Chondrocyte (in vitro differentiated cells): Measurements from ENCODE around the gene IL7R. TPM values are rescaled to one million over a fixed set of nuclear protein-coding genes. Genes with fewer than 3 reads are reported as not detected.

Source experiments
- DNase-seq: peaks from one replicate; pipeline ENCODE4 v3.0.0; 2021; ENCODE audit warnings: mixed read lengths, low spot score
- H3K27ac Mint-ChIP-seq: one replicate; pipeline ENCODE4 v1.8.0; 2021; ENCODE audit warnings: mild to moderate bottlenecking, moderate library complexity, mixed read lengths; ENCODE audit not compliant: unreplicated experiment
- H3K27me3 Mint-ChIP-seq: 2 replicates; pipeline ENCODE4 v1.8.0; 2021; ENCODE audit warnings: low read depth, mixed read lengths
- H3K36me3 Mint-ChIP-seq: 2 replicates; pipeline ENCODE4 v1.8.0; 2021; ENCODE audit warnings: low read depth, mixed read lengths
- H3K4me1 Mint-ChIP-seq: 2 replicates; pipeline ENCODE4 v1.8.0; 2021; ENCODE audit warnings: low read depth, mild to moderate bottlenecking, mixed read lengths
- H3K4me3 Mint-ChIP-seq: one replicate; pipeline ENCODE4 v1.8.0; 2021; ENCODE audit warnings: mild to moderate bottlenecking, moderate library complexity, mixed read lengths; ENCODE audit not compliant: unreplicated experiment
- H3K9me3 Mint-ChIP-seq: 2 replicates; pipeline ENCODE4 v1.8.0; 2021; ENCODE audit warnings: low read depth, mixed read lengths
- total RNA-seq: library from RNA; stranded (reverse); gene quantifications from 3 replicates; pipeline ENCODE4 v1.2.1, GENCODE V29; 2021
- TF ChIP-seq, protein P1 (sequence below): fragments of 200-600 bp; sonication (generic); IDR thresholded peaks from 2 replicates; pipeline ENCODE4 v1.5.0; 2021; ENCODE audit warnings: antibody characterized with exemption, mild to moderate bottlenecking, moderate library complexity

Gene IL7R
- total RNA-seq, 1 donor from 2014 or later, result 0.50 TPM

DNA sequence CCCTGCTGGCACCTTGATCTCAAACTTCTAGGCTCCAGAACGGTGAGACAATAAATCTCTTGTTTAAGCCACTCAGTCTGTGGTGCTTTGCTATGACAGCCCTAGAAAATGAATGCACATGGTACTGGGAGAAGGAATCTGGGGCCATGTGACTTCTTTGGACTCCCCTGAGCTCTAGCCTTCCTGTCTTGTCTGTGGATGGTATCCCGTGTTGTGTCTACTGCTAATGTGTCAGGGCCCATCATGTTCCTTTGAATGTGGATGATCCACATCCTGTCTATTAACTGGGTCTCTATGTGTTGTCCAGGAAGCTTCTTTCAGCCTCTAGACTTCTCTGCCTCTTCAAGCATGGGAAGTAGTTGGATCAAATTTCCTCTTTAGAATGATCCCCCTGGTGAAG, 25.1 kb downstream of the IL7R start:
- Mint-ChIP-seq H3K27ac (no peak overlapping the region), H3K27me3 (no peaks in the 10 kb centered on the region), H3K36me3 (no peaks in the 10 kb centered on the region), H3K4me1 (peaks cover 19% of the 10 kb centered on the region), H3K9me3 (no peaks in the 10 kb centered on the region), H3K4me3 (no peak overlapping the region)
- TF ChIP-seq, protein P1, sequence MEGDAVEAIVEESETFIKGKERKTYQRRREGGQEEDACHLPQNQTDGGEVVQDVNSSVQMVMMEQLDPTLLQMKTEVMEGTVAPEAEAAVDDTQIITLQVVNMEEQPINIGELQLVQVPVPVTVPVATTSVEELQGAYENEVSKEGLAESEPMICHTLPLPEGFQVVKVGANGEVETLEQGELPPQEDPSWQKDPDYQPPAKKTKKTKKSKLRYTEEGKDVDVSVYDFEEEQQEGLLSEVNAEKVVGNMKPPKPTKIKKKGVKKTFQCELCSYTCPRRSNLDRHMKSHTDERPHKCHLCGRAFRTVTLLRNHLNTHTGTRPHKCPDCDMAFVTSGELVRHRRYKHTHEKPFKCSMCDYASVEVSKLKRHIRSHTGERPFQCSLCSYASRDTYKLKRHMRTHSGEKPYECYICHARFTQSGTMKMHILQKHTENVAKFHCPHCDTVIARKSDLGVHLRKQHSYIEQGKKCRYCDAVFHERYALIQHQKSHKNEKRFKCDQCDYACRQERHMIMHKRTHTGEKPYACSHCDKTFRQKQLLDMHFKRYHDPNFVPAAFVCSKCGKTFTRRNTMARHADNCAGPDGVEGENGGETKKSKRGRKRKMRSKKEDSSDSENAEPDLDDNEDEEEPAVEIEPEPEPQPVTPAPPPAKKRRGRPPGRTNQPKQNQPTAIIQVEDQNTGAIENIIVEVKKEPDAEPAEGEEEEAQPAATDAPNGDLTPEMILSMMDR, result no peak
- DNase-seq, result no peak

DNA sequence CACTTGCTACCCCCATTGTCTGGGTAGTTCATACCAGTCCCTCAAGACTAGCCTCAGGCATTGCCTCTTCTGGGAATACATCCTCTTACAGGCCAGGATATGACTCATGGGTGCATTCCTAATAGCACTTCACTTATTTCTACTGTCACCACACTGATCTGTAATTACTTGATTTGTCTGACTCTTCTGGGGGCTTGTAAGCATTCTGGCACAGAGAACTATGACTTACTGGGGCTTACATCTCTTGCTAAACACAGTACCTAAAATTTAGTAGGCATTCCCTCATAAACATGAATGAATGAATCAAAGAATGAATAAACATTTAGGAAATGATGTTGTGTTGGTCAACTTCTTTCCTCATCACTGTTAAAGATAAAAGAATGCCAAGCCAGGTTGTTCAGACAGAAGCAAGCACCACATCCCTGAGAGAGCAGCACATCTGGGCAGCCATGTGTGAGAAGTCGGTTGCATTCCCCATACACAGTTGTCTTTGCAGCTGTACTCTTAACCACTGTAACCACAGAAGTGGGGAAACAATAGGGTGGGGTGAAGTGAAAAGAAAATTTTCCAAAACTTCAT, 27.6 kb downstream of the IL7R start:
- H3K4me1 Mint-ChIP-seq, result peaks cover 15% of the 10 kb centered on the region
- no peaks in the 10 kb centered on the region for H3K9me3 Mint-ChIP-seq
- no peaks in the 10 kb centered on the region for H3K36me3 Mint-ChIP-seq
- DNase-seq, result no peak
- no peak overlapping the region for H3K4me3 Mint-ChIP-seq
- H3K27ac Mint-ChIP-seq, result peak overlapping the region; percentile 67
- H3K27me3 Mint-ChIP-seq, result no peaks in the 10 kb centered on the region
- TF ChIP-seq, protein P1, result no peak

DNA sequence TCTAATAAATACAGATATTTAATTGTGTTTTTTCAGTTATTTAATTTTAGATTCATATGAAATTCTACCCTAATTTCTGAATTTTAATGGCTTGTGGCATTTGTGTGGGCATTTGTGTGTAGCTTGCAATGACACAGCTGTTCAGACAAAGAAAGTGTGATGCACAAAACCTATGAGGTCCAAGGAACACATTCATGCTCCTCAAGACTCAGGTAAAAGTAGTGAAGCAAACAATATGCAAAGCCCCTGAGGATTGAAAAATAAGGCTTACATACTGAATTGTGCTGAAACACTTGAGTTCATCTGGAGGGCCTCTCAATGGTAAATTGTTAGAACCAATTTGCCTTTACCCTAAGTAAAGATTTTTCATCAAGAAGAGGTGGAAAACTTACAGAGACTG, 28.1 kb downstream of the IL7R start:
- H3K36me3 Mint-ChIP-seq, result no peaks in the 10 kb centered on the region
- no peak for DNase-seq
- H3K9me3 Mint-ChIP-seq, result no peaks in the 10 kb centered on the region
- no peaks in the 10 kb centered on the region for H3K27me3 Mint-ChIP-seq
- no peak overlapping the region for H3K27ac Mint-ChIP-seq
- TF ChIP-seq, protein P1, result no peak
- no peak overlapping the region for H3K4me3 Mint-ChIP-seq
- H3K4me1 Mint-ChIP-seq, result peaks cover 15% of the 10 kb centered on the region

DNA sequence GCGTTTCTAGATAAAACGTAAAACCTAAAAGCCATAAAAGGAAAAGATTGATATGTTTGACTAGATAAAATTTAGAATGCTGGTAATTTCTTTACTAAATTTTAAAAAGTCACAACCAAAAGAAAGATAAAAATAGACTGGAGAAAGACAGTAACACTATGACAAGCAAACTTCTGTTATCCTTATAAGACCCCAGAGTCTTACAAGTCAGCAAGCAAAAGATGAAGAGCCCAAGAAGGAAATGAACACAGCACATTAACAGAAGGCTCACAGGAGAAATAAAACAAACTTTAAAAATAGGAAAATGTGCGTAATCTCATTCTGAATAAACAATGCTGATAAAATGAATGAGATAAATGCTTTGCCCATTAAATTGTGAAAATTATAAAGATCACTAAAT, 29.7 kb downstream of the IL7R start:
- Mint-ChIP-seq H3K27me3 (no peaks in the 10 kb centered on the region), H3K4me3 (no peak overlapping the region), H3K27ac (no peak overlapping the region), H3K36me3 (no peaks in the 10 kb centered on the region), H3K4me1 (peaks cover 20% of the 10 kb centered on the region), H3K9me3 (no peaks in the 10 kb centered on the region)
- TF ChIP-seq, protein P1, result no peak
- no peak for DNase-seq

DNA sequence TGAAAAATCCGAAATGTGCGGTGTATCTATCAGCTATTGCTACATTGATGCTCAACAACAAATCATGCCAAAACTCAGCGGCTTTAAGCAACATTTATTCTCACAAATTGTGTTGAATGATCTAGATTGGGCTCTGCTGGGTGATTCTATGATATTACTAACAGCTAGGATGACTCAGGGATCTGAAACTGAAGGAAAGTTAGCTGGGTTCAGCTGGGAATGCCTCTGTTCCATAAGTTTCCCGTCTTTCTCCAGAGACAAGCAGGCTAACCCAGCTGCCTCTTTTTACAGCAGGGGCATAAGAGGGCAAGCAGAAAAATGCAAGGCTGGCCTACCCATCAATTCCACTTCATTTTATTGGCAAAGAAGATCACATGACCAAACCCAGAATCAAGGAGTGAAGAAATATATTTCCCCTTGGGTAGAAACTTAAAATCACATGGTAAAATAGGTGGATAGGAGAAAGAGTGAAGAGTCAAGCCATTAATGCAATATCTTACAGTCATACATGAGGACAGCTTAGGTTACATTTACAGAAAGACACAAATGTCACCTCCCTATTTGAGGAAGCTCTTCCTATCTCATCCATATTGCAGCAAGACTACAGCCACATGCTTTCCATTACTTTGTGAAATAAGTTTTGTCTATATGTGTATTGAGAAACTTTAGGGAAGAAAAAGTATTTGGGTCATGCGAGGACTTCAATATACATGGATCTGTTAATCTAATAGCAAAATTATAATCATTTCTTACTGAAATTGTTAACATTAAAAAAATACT, 30.8 kb downstream of the IL7R start:
- H3K27ac Mint-ChIP-seq, result no peak overlapping the region
- H3K4me1 Mint-ChIP-seq, result peaks cover 20% of the 10 kb centered on the region
- no peak for DNase-seq
- no peaks in the 10 kb centered on the region for H3K36me3 Mint-ChIP-seq
- TF ChIP-seq, protein P1, result no peak
- H3K4me3 Mint-ChIP-seq, result no peak overlapping the region
- H3K27me3 Mint-ChIP-seq, result no peaks in the 10 kb centered on the region
- H3K9me3 Mint-ChIP-seq, result no peaks in the 10 kb centered on the region
